ENCODE results near the gene HMGCLL1.

- TF ChIP-seq CTCF (IDR thresholded peaks at IDR 0.05): no peak
- TF ChIP-seq EZH2phosphoT487 (IDR thresholded peaks at IDR 0.05; ENCODE audit: borderline replicate concordance, low read depth): no peak
- no peak for TF ChIP-seq TAF1 (IDR thresholded peaks at IDR 0.05; ENCODE audit: borderline replicate concordance, low read depth, low read length)
- no peak for TF ChIP-seq PBX3 (IDR thresholded peaks at IDR 0.05)
- no peak for TF ChIP-seq MEF2A (IDR thresholded peaks at IDR 0.05; ENCODE audit: borderline replicate concordance, low read depth)
- TF ChIP-seq POLR2AphosphoS5 (IDR thresholded peaks at IDR 0.05; ENCODE audit: low read depth, low read length): no peak
- no peak for TF ChIP-seq NFIC (IDR thresholded peaks at IDR 0.05; ENCODE audit: borderline replicate concordance)
- TF ChIP-seq RAD21 (IDR thresholded peaks at IDR 0.05; ENCODE audit: low read length): no peak
- TF ChIP-seq ZBTB33 (IDR thresholded peaks at IDR 0.05; ENCODE audit: borderline replicate concordance, low read depth): no peak
These were observed 11.4 kb downstream of the HMGCLL1 start for GRCh38 chr6:55567558-55567957.

Measured in SK-N-SH (cell line).